GM13976 (cell line): Measurements from ENCODE around the gene AP1G2.
A peak's percentile ranks its signal among the peaks of the same experiment; 100 is the strongest.

Experiments used
- DNase-seq: peaks from one replicate; pipeline ENCODE4 v3.0.0; 2012; ENCODE audit warnings: low spot score
- in situ Hi-C: fragments of 300-500 bp; cut with MboI; formaldehyde crosslinking; loops from one replicate; pipeline ENCODE4 v1.12.0; 2022; ENCODE audit warnings: low sequenced_read_pairs, mixed read lengths, inconsistent platforms; ENCODE audit not compliant: unreplicated experiment
- TF ChIP-seq, protein P1 (sequence below): IDR thresholded peaks from 2 replicates; pipeline ENCODE4 v1.5.1; 2012; ENCODE audit warnings: borderline replicate concordance, mild to moderate bottlenecking; ENCODE audit not compliant: insufficient read depth; ENCODE audit errors: extremely low read depth, missing control alignments, control extremely low read depth

Gene AP1G2

DNA sequence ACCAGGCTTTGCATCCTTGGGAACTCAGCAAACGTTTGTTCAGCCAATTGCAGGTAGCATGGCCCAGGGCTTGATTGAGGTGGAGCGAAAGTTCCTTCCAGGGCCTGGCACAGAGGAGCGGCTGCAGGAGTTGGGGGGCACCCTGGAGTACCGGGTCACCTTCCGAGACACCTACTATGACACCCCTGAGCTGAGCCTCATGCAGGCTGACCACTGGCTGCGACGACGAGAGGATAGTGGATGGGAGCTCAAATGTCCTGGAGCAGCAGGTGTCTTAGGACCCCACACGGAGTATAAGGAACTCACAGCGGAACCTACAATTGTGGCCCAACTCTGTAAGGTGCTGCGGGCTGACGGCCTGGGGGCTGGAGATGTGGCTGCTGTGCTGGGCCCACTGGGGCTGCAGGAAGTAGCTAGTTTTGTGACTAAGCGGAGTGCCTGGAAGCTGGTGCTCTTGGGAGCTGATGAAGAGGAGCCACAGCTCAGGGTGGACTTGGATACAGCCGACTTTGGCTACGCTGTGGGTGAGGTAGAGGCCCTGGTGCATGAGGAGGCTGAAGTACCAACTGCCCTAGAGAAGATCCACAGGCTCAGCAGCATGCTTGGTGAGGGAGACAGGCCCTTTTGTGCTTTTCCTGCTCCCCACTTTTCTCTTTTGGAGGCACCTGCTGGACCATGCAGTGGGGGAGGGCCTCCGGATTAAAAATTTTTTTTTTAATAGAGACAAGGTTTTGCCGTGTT lies 10.7 kb downstream of the AP1G2 start:
- TF ChIP-seq, protein P1, sequence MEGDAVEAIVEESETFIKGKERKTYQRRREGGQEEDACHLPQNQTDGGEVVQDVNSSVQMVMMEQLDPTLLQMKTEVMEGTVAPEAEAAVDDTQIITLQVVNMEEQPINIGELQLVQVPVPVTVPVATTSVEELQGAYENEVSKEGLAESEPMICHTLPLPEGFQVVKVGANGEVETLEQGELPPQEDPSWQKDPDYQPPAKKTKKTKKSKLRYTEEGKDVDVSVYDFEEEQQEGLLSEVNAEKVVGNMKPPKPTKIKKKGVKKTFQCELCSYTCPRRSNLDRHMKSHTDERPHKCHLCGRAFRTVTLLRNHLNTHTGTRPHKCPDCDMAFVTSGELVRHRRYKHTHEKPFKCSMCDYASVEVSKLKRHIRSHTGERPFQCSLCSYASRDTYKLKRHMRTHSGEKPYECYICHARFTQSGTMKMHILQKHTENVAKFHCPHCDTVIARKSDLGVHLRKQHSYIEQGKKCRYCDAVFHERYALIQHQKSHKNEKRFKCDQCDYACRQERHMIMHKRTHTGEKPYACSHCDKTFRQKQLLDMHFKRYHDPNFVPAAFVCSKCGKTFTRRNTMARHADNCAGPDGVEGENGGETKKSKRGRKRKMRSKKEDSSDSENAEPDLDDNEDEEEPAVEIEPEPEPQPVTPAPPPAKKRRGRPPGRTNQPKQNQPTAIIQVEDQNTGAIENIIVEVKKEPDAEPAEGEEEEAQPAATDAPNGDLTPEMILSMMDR, result no peak
- in situ Hi-C loops, result no loop called here
- no peak for DNase-seq

DNA sequence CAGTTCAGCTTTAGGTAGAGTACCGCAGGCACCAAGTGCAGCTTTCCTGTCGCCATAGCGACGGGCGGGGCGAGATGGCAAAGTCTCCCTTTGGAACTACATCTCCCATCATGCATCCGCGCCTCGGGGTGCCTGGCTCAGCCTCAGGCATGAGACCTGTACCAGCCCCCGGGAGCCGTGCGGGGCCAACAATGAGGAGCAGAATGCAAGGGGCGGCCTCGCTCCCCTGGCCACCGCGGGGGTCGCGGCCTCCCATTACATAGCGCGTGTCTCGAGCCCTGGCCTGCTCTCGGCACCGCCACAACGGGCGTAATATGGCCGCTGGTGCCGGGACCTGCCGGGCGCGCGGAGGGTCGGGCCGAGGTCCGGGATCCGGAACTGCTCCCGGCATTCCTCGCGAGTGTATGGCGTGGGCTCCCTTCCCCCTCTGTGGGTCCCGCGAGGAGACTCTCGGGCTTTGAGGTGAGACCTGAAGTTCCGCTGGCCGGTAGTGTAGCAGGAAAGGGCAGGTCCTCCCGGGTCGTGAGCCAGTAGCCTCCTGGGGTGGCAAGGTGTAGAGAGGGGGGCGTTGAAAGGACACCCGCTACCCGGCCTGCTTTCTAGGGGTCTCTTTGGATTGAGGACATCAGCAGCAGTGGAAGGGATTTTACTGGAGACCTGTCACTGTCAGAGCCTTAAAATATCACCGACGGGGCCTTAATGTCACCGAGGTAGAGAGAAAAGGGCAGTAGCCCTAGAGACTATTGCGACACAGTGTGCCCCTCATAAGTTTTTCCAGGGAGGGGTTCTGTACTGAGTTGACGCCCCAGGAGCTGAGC lies 11.5 kb downstream of the AP1G2 start, which contains the start of gene THTPA:
Gene THTPA (plus strand): TSS at position 390 of the 818 bp plus-strand sequence. CDS start 487 bp downstream, outside the sequence.
- TF ChIP-seq, protein P1, result no peak
- in situ Hi-C loops, result no loop called here
- DNase-seq, result peak; percentile 95

DNA sequence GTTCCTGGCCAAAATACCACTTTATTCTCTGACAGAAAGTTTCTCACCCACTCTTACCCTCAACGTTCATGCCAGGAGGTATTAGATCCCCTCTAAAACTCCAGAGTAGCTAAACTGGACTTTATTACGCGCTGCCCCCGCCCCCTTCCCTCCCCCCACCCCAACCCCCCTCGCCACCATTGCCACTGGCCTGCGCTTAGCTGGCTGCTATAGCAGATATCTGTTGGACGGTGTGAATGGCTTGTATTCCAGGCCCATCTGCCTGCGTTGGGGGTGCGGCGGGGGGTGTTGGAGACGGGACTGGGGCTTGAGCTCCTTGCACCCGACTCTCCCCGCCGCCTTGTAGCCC lies 12.1 kb downstream of the AP1G2 start:
- in situ Hi-C loops, result no loop called here
- no peak for DNase-seq
- TF ChIP-seq, protein P1, result no peak

DNA sequence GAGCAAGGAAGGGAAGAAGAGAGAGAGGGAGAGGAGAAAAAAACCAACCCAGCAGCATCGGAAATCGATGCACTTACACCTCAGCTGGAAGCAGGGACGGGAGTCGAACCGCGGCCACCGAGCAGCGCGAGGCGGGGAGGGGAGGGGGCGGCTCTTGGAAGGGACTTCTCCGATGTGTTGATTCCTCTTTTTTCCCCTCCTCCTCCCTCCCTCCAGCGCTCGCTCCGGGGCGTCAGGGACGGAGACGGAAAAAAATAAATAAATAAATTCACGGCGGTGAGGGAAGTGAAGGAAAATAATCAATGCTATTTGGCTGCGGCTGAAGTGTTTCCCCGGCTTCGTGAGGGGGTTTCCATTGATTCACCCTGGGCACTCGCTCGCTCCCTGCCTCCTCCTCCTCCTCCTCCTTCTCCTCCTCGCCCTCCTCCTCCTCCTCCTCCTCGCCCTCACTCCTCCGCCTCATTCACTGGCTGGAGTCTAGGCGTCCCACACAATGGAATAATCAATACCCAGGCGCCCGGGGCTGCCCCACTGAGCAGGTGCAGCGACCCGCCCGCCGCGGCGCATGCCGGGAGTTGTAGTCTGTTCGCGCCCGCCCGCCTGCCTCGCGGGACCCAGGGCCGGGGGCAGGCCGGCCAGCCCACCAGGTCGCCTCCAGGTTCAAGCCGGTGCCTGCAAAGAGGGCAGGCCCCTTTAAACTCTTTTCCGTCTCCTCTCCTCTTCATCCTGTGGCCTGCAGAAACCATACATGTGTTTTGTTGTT lies 16.1 kb downstream of the AP1G2 start, which contains the start of gene ZFHX2:
Gene ZFHX2 (minus strand): TSS at position 500 of the 763 bp plus-strand sequence. CDS start 16,440 bp downstream, outside the sequence.
- TF ChIP-seq, protein P1, result no peak
- in situ Hi-C loops, result no loop called here
- DNase-seq, result peak; percentile 90

DNA sequence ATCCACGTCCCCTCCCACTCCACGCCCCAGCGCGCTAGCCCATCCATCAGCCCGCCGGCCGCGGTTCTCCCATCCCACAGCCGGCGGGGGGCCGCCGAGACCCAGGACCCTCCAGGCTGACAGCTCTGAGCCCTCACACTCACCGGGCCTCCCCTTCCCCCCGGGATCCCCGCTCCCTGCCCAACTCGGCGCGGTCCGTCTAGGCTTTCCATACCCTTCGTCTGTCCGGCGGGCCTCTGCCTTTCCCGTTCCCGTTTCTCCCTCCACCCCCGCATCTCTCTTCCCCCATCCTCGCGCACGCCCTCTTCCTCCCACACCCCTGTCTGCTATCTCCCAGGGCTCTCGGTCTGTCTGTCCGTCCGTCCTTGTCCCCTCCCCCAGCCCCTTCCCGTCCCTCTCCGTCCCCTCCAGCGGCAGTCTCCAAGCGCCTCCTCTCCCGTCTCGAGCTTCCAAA lies 16.8 kb downstream of the AP1G2 start:
- in situ Hi-C loops, result no loop called here

More for the DNA sequence above, 16.8 kb downstream of the AP1G2 start:
- TF ChIP-seq, protein P1, result no peak
- no peak for DNase-seq
